Activated CD8-positive, alpha-beta T cell treated with anti-CD3 and anti-CD28 coated beads, Interleukin-2, amount 10 ng/mL, durations not matched to agents 7 days and 5 days (primary cell): ENCODE measurements around the gene RAD51AP1. TPM values are rescaled to one million over a fixed set of nuclear protein-coding genes. Genes with fewer than 3 reads are reported as not detected.
"Not testable (repeated sequence)": the region's sequence is repeated elsewhere in the genome, so short reads cannot be mapped to it uniquely, and the experiment has no call there.

Source experiments
- ATAC-seq: fragments of 150-1000 bp; cut with Tn5 transposase; one replicate; pipeline ENCODE4 v1.10.0; 2021; ENCODE audit warnings: moderate library complexity
- CTCF ChIA-PET: fragments of 350-600 bp; sonication (Branson Sonifier 250); formaldehyde crosslinking; loops from one replicate; lab custom pipeline; 2021; ENCODE audit warnings: antibody characterized with exemption; lab: Charles Lee
- POLR2A ChIA-PET: fragments of 350-600 bp; sonication (Branson Sonifier 250); formaldehyde crosslinking; loops from one replicate; lab custom pipeline; 2021; ENCODE audit warnings: antibody characterized with exemption; lab: Charles Lee
- DNase-seq: peaks from one replicate; pipeline ENCODE4 v3.0.0-alpha.2; 2020
- H3K27ac Mint-ChIP-seq: one replicate; pipeline ENCODE4 v1.8.0; 2021; ENCODE audit warnings: mild to moderate bottlenecking, mixed read lengths
- H3K27me3 Mint-ChIP-seq: one replicate; pipeline ENCODE4 v1.8.0; 2021; ENCODE audit warnings: low read depth, mixed read lengths
- H3K36me3 Mint-ChIP-seq: one replicate; pipeline ENCODE4 v1.8.0; 2021; ENCODE audit warnings: low read depth, mixed read lengths
- H3K4me1 Mint-ChIP-seq: one replicate; pipeline ENCODE4 v1.8.0; 2021; ENCODE audit warnings: low read depth, mixed read lengths
- H3K4me3 Mint-ChIP-seq: one replicate; pipeline ENCODE4 v1.8.0; 2021; ENCODE audit warnings: mild to moderate bottlenecking, mixed read lengths
- H3K9me3 Mint-ChIP-seq: one replicate; pipeline ENCODE4 v1.8.0; 2022; ENCODE audit warnings: mixed read lengths; ENCODE audit not compliant: insufficient read depth
- total RNA-seq, 2 experiments: library from RNA; stranded (reverse); gene quantifications; one replicate each; pipeline ENCODE4 v1.2.3, GENCODE V29; 2021

The RAD51AP1 gene
- total RNA-seq, 2 experiments from 2014 or later: 44.6 to 55.6 TPM

DNA sequence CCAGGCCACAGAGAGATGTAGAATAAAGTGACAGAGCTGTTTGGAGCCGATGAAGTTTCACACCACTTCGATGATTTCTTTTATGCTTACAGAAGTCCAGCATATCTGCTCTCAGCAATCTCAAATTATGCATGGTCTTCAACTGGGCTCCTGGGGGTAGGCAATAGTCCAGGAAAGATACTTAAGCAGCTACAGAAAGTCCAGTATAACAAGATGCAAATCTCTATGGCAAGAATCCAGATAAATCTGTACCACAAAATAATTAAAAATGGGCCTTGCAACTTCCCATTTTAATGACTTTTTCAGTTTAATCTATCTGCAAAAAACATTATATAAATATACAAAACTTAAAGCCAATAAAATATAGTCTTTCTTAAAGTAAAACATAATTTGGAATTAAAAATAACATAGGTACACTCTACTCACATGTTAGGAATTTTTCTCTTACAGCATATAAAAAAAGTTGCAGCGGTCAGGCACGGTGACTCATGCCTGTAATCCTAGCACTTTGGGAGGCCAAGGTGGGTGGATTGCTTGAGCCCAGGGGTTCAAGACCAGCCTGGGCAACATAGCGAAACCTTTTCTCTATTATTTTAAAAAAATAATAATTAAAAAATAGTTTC is 20.5 kb upstream of the RAD51AP1 start:
- H3K27me3 Mint-ChIP-seq: no peaks in the 10 kb centered on the region
- DNase-seq (no peak), ATAC-seq (no peak)
- ChIA-PET CTCF (no interaction called here), POLR2A (no interaction called here)
- no peak overlapping the region for H3K4me3 Mint-ChIP-seq
- no peaks in the 10 kb centered on the region for H3K9me3 Mint-ChIP-seq
- no peak overlapping the region for H3K27ac Mint-ChIP-seq
- peaks cover 29% of the 10 kb centered on the region for H3K36me3 Mint-ChIP-seq
- H3K4me1 Mint-ChIP-seq: no peaks in the 10 kb centered on the region

DNA sequence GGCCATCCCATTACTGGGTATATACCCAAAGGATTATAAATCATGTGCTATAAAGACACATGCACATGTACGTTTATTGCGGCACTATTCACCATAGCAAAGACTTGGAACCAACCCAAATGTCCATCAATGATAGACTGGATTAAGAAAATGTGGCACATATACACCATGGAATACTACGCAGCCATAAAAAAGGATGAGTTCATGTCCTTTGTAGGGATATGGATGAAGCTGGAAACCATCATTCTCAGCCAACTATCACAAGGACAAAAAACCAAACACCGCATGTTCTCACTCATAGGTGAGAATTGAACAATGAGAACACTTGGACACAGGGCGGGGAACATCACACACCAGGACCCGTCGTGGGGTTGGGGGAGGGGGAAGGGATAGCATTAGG is 15.2 kb upstream of the RAD51AP1 start:
- peaks cover 29% of the 10 kb centered on the region for H3K36me3 Mint-ChIP-seq
- H3K27me3 Mint-ChIP-seq, ATAC-seq, POLR2A ChIA-PET, DNase-seq, H3K4me3 Mint-ChIP-seq, H3K9me3 Mint-ChIP-seq, H3K27ac Mint-ChIP-seq, H3K4me1 Mint-ChIP-seq: not testable (repeated sequence)
- CTCF ChIA-PET: interaction anchor here (0.7 to 1.5 kb wide), 2 partner anchors 102 to 103 kb away, joined by 4 read pairs; no protein-coding TSS in a partner anchor

DNA sequence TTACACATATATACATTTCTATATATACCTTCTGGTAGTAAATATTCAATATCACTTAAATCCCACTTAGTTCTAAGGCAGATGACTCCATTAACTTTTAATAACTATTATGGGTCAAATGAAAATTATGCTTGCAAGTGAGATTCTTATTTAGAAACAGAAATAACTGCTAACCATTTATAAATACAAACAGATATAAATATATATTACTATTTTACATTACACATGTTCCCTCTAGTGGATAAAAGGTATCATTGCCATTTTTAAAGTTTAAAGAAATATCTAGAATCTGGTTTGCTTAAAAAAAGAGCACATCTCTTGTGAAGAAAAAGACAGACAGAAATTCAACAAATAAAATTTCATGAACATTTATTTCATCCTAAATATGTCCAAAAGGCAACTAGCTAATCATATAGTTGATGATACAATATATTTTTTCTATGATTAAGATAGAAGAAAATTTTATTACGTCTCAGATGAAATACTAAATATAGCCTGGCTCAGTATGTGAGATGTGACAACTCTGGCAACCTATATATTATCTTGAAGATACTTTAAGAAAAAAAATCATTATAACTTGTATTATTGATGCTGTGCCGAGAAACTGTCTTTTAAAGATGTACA is 11.7 kb upstream of the RAD51AP1 start:
- no peak overlapping the region for H3K27ac Mint-ChIP-seq
- DNase-seq (no peak), ATAC-seq (no peak)
- no peak overlapping the region for H3K4me3 Mint-ChIP-seq
- H3K27me3 Mint-ChIP-seq: no peaks in the 10 kb centered on the region
- H3K4me1 Mint-ChIP-seq: peaks cover 5% of the 10 kb centered on the region
- ChIA-PET CTCF (interaction anchor here (0.7 to 2.3 kb wide), 10 partner anchors 9 to 642 kb away, joined by 3 to 9 read pairs (median 4); no protein-coding TSS in a partner anchor), POLR2A (no interaction called here)
- H3K9me3 Mint-ChIP-seq: no peaks in the 10 kb centered on the region
- H3K36me3 Mint-ChIP-seq: peaks cover 37% of the 10 kb centered on the region

DNA sequence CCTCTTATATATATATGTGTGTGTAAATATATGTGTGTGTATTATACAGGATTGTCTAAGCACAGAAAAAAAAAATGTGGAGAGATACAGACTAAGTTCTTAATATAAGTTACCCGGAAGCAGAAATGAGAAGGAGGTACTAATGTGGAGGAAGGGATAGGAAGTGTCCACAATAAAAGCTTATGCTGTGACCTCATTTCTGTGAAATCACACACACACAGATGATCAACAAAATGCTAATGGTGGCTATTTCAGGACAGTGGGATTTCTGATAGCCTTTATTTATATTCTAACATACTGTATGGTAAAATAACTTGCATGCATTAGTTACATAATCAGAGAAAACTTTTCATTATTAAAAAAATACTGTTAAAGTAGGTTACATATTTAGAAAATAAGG is 8.5 kb upstream of the RAD51AP1 start:
- H3K27ac Mint-ChIP-seq: no peak overlapping the region
- POLR2A ChIA-PET: no interaction called here
- H3K27me3 Mint-ChIP-seq: no peaks in the 10 kb centered on the region
- DNase-seq (no peak), ATAC-seq (no peak)
- peaks cover 21% of the 10 kb centered on the region for H3K36me3 Mint-ChIP-seq
- CTCF ChIA-PET: interaction anchor here (1.8 to 2.3 kb wide), 3 partner anchors 11 to 644 kb away, joined by 6 to 8 read pairs (median 6); no protein-coding TSS in a partner anchor
- H3K4me3 Mint-ChIP-seq: no peak overlapping the region
- H3K9me3 Mint-ChIP-seq: no peaks in the 10 kb centered on the region
- peaks cover 5% of the 10 kb centered on the region for H3K4me1 Mint-ChIP-seq

DNA sequence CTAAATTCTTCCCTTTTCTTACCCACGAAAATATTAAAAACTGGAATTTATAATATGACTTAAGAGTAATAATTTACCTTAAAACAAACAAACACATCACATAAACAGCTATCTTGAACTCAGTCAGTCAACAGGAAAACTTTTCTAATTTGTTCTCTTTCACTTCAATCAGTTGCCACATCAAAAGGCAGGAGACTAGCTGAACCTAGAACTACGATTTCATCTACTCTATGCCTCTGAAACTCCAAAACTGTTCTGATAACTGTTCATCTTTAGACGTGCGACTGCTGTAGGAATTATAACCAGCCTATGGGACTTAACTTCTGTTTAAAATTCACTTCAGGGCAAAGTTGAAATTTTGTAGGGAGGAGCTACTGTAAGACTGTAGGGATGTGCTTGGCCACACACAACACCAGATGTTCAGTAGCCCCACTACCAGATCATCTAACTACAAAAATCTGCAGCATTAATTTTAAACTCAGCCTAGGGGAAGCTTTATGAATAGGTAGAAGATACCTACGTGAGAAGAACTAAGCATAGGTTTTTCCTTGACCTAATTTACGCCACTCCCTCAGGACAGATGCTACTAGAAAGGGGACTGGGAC is 7.6 kb upstream of the RAD51AP1 start:
- ChIA-PET POLR2A (no interaction called here), CTCF (interaction anchor here (1.3 to 2.3 kb wide), 6 partner anchors 10 to 645 kb away, joined by 3 to 8 read pairs (median 6); no protein-coding TSS in a partner anchor)
- Mint-ChIP-seq H3K36me3 (peaks cover 17% of the 10 kb centered on the region), H3K9me3 (no peaks in the 10 kb centered on the region), H3K4me1 (peaks cover 5% of the 10 kb centered on the region), H3K27ac (peak overlapping the region; percentile 36), H3K4me3 (no peak overlapping the region), H3K27me3 (no peaks in the 10 kb centered on the region)
- no peak for DNase-seq
- ATAC-seq: peak; percentile 51

DNA sequence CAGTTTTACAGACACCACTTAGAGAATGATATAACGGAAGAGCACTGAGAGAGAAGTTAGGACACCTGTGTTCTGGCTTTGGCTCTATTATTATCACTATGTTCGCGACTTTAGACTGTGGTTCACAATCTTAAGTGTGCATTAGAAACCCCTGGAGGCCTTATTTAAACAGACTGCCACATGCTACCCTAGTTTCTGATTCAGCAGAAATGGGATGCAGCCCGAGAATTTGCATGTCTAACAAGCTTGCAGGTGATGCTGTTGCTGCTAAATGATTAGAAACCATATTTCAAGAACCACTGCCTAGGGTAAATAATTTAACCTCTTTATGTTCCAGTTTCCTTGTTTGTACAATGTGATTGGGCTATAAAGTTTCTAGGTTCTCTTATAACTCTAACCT is 3.6 kb upstream of the RAD51AP1 start:
- Mint-ChIP-seq H3K27ac (no peak overlapping the region), H3K4me1 (peaks cover 27% of the 10 kb centered on the region), H3K9me3 (no peaks in the 10 kb centered on the region), H3K4me3 (no peak overlapping the region), H3K36me3 (peaks cover 18% of the 10 kb centered on the region), H3K27me3 (no peaks in the 10 kb centered on the region)
- CTCF ChIA-PET: interaction anchor here (1.2 to 1.4 kb wide), 2 partner anchors 8 to 322 kb away, joined by 3 to 4 read pairs; no protein-coding TSS in a partner anchor
- DNase-seq: no peak
- POLR2A ChIA-PET: no interaction called here
- ATAC-seq: no peak

DNA sequence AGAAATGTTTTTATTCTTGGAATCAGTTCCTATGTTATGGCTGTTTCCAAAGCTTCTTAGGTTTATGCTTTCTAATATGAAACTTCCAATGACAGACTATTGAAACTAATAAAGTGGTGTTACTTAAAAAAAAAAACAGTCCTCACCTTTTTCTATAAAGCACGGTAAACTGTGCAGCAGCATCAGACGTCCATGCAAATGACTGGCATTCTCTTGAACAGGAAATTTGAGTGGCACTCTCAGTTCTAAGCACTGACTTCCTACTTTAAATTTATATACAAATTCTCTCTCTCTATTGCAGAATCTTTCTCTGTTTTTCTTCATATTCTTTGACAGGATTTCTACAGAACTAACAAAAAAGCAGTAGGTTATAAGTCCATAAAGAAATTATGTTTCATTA is 2.8 kb upstream of the RAD51AP1 start:
- Mint-ChIP-seq H3K27me3 (no peaks in the 10 kb centered on the region), H3K4me1 (peaks cover 27% of the 10 kb centered on the region), H3K9me3 (no peaks in the 10 kb centered on the region), H3K4me3 (no peak overlapping the region), H3K27ac (no peak overlapping the region), H3K36me3 (peaks cover 15% of the 10 kb centered on the region)
- ChIA-PET CTCF (interaction anchor here (1.4 kb wide), 1 partner anchor 8 kb away, joined by 4 read pairs; no protein-coding TSS in a partner anchor), POLR2A (interaction anchor here (0.9 kb wide), 1 partner anchor 96 kb away, joined by 3 read pairs; no protein-coding TSS in a partner anchor)
- DNase-seq (no peak), ATAC-seq (no peak)

DNA sequence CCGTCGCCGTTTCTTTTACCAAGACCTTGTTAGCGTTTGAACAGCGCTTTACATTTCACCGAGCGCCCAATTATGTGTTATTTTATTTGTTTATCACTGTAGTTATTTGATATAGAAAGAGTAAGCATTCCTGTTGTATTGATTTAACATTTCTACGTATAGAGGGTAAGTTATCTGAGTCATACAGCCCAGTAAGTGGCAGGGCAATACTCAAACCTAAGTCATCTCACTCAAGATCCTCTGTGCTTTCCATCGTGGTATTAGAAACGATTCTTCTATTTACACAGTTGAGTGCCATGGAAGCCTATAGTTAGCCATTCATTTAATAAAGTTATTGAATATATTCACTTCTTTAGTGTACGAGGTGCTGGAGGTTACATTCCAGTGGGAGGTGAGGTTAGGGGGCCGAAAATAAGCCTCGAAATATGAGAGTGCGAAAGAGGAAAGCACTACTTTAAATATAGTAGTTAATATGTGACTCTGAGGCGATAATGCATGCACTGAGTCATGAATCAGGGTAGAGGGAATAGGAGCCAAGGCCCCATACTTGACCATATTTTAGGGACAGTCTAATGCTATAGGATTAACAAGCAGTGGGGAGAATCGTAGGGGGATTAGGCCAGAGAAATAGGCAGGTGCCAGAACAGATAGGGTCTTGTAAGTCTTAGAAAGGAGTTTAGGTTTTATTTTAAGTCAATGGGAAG is 629 bp downstream of the RAD51AP1 start:
- Mint-ChIP-seq H3K4me1 (peaks cover 38% of the 10 kb centered on the region), H3K4me3 (peak overlapping the region; percentile 98), H3K9me3 (no peaks in the 10 kb centered on the region), H3K27ac (peak overlapping the region; percentile 98), H3K36me3 (peaks cover 30% of the 10 kb centered on the region), H3K27me3 (no peaks in the 10 kb centered on the region)
- DNase-seq (no peak), ATAC-seq (no peak)
- CTCF ChIA-PET: no interaction called here
- POLR2A ChIA-PET: interaction anchor here (0.9 to 1.2 kb wide), 2 partner anchors 32 to 667 kb away, joined by 3 read pairs; no protein-coding TSS in a partner anchor

DNA sequence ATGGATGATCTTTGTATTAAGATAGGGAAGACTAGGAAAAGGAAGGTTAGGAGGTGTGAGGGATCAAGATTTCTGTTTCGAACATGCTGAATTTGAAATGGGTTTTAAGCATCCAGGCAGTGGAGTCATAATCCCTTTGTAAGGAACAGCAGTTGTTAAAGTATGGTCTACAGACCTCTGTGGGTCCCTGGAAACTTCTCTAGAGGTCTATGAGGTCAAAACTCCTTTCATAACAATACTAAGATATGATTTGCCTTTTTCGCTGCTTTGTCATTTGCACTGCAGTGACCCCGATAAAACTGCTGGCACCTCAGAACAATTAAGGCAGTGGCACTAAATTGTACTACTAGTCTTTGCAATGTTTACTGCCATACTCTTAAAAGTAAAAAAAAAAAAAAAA is 1.5 kb downstream of the RAD51AP1 start:
- H3K4me3 Mint-ChIP-seq: peak overlapping the region; percentile 98
- peak overlapping the region; percentile 98 for H3K27ac Mint-ChIP-seq
- ChIA-PET CTCF (interaction anchor here (1.0 to 1.3 kb wide), 2 partner anchors 10 to 263 kb away, joined by 3 to 6 read pairs; no protein-coding TSS in a partner anchor), POLR2A (no interaction called here)
- ATAC-seq (no peak), DNase-seq (no peak)
- H3K36me3 Mint-ChIP-seq: peaks cover 37% of the 10 kb centered on the region
- peaks cover 38% of the 10 kb centered on the region for H3K4me1 Mint-ChIP-seq
- no peaks in the 10 kb centered on the region for H3K9me3 Mint-ChIP-seq
- no peaks in the 10 kb centered on the region for H3K27me3 Mint-ChIP-seq

DNA sequence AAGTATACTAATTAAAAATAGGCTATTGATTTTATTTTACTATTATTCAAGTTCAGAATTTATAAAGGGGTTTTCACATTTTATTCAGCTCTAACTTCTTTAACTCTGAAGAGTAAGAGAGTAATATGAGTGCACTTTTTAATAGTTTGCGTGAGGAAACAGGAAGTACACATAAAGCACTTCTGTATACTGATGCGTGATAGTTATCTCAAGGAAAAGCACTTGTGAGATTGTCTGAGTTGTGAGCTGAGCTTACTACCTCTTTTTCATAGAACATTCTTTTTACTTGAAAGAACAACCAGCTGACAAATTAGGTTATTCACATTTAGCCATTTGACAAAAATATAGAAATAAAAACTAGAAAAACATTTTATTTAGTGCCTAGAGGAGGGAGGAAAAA is 1.9 kb downstream of the RAD51AP1 start:
- no peaks in the 10 kb centered on the region for H3K27me3 Mint-ChIP-seq
- H3K9me3 Mint-ChIP-seq: no peaks in the 10 kb centered on the region
- no peak overlapping the region for H3K4me3 Mint-ChIP-seq
- DNase-seq (no peak), ATAC-seq (no peak)
- no peak overlapping the region for H3K27ac Mint-ChIP-seq
- H3K36me3 Mint-ChIP-seq: peaks cover 41% of the 10 kb centered on the region
- H3K4me1 Mint-ChIP-seq: peaks cover 38% of the 10 kb centered on the region
- ChIA-PET POLR2A (interaction anchor here (0.6 kb wide), 2 partner anchors 8 to 141 kb away, joined by 3 read pairs; no protein-coding TSS in a partner anchor), CTCF (interaction anchor here (1.0 to 1.3 kb wide), 3 partner anchors 10 to 263 kb away, joined by 3 to 6 read pairs (median 3); no protein-coding TSS in a partner anchor)

DNA sequence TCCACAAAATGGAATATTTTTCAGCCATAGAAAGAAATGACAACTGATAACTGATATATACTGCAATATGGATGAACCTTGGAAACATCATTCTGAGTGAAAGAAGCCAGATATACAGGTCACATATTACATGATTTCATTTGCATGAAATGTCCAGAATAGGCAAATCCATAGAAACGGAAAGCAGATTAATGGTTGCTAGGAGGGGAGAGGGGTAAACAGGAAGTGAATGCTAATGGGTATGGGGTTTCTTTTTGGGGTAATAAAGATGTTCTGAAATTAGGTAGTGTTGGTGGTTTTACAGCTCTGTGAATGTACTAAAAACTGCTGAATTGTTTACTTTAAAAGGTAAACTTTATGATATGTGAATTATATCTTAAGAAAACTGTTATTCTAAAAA is 6.5 kb downstream of the RAD51AP1 start:
- DNase-seq (no peak), ATAC-seq (no peak)
- ChIA-PET POLR2A (interaction anchor here (1.4 kb wide), 1 partner anchor 17 kb away, joined by 3 read pairs; the partner anchor contains the start of gene DYRK4), CTCF (no interaction called here)
- Mint-ChIP-seq H3K4me3 (no peak overlapping the region), H3K27me3 (no peaks in the 10 kb centered on the region), H3K27ac (no peak overlapping the region), H3K4me1 (peaks cover 13% of the 10 kb centered on the region), H3K9me3 (no peaks in the 10 kb centered on the region), H3K36me3 (peaks cover 52% of the 10 kb centered on the region)
